ENCODE measurements around the gene MEAK7. TPM values are rescaled to one million over a fixed set of nuclear protein-coding genes. Genes with fewer than 3 reads are reported as not detected.
A peak's percentile ranks its signal among the peaks of the same experiment; 100 is the strongest.

Gene MEAK7
- total RNA-seq, 1 donor from 2014 or later: 5.3 TPM

GRCh38 chr16:84486126-84486525, 18.3 kb downstream of the MEAK7 start:
- no peaks in the 10 kb centered on the region for H3K27me3 ChIP-seq (ENCODE audit: low read depth)
- H3K4me1 ChIP-seq: peaks cover 8% of the 10 kb centered on the region
- no peak for DNase-seq
- H3K27ac ChIP-seq (replicated peaks): no peak overlapping the region
- no peak for TF ChIP-seq CTCF (IDR thresholded peaks at IDR 0.05; ENCODE audit: borderline replicate concordance)
- intact Hi-C loops (cut with micrococcal nuclease): no loop called here
- H3K36me3 ChIP-seq: peaks cover 67% of the 10 kb centered on the region
- H3K9me3 ChIP-seq (replicated peaks): no peaks in the 10 kb centered on the region
- H3K4me3 ChIP-seq: no peak overlapping the region

- intact Hi-C loops (cut with micrococcal nuclease): loop anchor here (2.0 kb wide), 1 partner anchor 209 kb away; no protein-coding TSS in a partner anchor
- Histone ChIP-seq H3K4me3 (no peak overlapping the region), H3K9me3 (replicated peaks) (no peaks in the 10 kb centered on the region), H3K27me3 (ENCODE audit: low read depth) (no peaks in the 10 kb centered on the region), H3K36me3 (peaks cover 66% of the 10 kb centered on the region), H3K27ac (replicated peaks) (no peak overlapping the region), H3K4me1 (peaks cover 8% of the 10 kb centered on the region)
- no peak for DNase-seq
- no peak for TF ChIP-seq CTCF (IDR thresholded peaks at IDR 0.05; ENCODE audit: borderline replicate concordance)
Measured at GRCh38 chr16:84485255-84486010, 19.0 kb downstream of the MEAK7 start.

- DNase-seq: peak; percentile 62
- Histone ChIP-seq H3K9me3 (replicated peaks) (no peaks in the 10 kb centered on the region), H3K36me3 (peaks cover 70% of the 10 kb centered on the region), H3K27ac (replicated peaks) (no peak overlapping the region), H3K27me3 (ENCODE audit: low read depth) (no peaks in the 10 kb centered on the region), H3K4me1 (peaks cover 8% of the 10 kb centered on the region), H3K4me3 (no peak overlapping the region)
- TF ChIP-seq CTCF (IDR thresholded peaks at IDR 0.05; ENCODE audit: borderline replicate concordance): peak; percentile 82
- intact Hi-C loops (cut with micrococcal nuclease): loop anchor here (2.0 kb wide), 1 partner anchor 208 kb away; no protein-coding TSS in a partner anchor
Measured at GRCh38 chr16:84484579-84485254, 19.7 kb downstream of the MEAK7 start.

- Histone ChIP-seq H3K27ac (replicated peaks) (no peak overlapping the region), H3K36me3 (peaks cover 66% of the 10 kb centered on the region), H3K4me1 (peaks cover 8% of the 10 kb centered on the region), H3K27me3 (ENCODE audit: low read depth) (no peaks in the 10 kb centered on the region), H3K4me3 (no peak overlapping the region), H3K9me3 (replicated peaks) (no peaks in the 10 kb centered on the region)
- DNase-seq: no peak
- TF ChIP-seq CTCF (IDR thresholded peaks at IDR 0.05; ENCODE audit: borderline replicate concordance): no peak
- intact Hi-C loops (cut with micrococcal nuclease): loop anchor here (2.0 kb wide), 1 partner anchor 207 kb away; no protein-coding TSS in a partner anchor
Measured at GRCh38 chr16:84483882-84484565, 20.4 kb downstream of the MEAK7 start.
